Parathyroid adenoma (tissue), 2 donors: ENCODE measurements around the gene S100A14.

Experiments
- H2AFZ ChIP-seq: fragments of 300-600 bp; sonication (generic); one replicate; pipeline ENCODE4 v1.7.0; 2017; ENCODE audit warnings: antibody characterized with exemption, mild to moderate bottlenecking
- H3K27ac ChIP-seq: fragments of 300-600 bp; sonication (generic); one replicate; pipeline ENCODE4 v1.7.0; 2017
- H3K27me3 ChIP-seq: fragments of 300-600 bp; sonication (generic); one replicate; pipeline ENCODE4 v1.7.0; 2017; ENCODE audit warnings: low read length; ENCODE audit not compliant: control insufficient read depth, insufficient read depth
- H3K36me3 ChIP-seq: fragments of 300-600 bp; sonication (generic); one replicate; pipeline ENCODE4 v1.7.0; 2017; ENCODE audit warnings: low read length; ENCODE audit not compliant: control insufficient read depth, insufficient read depth
- H3K4me1 ChIP-seq: fragments of 300-600 bp; sonication (generic); one replicate; pipeline ENCODE4 v1.7.0; 2017; ENCODE audit warnings: control low read depth
- H3K4me2 ChIP-seq: fragments of 300-600 bp; sonication (generic); one replicate; pipeline ENCODE4 v1.7.0; 2017; ENCODE audit warnings: low read length
- H3K4me3 ChIP-seq: fragments of 300-600 bp; sonication (generic); one replicate; pipeline ENCODE4 v1.7.0; 2017; ENCODE audit warnings: low read depth, low read length
- H3K79me2 ChIP-seq: fragments of 300-600 bp; sonication (generic); one replicate; pipeline ENCODE4 v1.7.0; 2017; ENCODE audit warnings: control low read depth
- H3K9ac ChIP-seq: fragments of 300-600 bp; sonication (generic); one replicate; pipeline ENCODE4 v1.7.0; 2017; ENCODE audit warnings: mild to moderate bottlenecking
- H3K9me3 ChIP-seq: fragments of 300-600 bp; sonication (generic); one replicate; pipeline ENCODE4 v1.7.0; 2017; ENCODE audit warnings: low read length; ENCODE audit not compliant: control insufficient read depth
- TF ChIP-seq, protein P1 (sequence below): fragments of 300-600 bp; sonication (generic); IDR thresholded peaks from one replicate; pipeline ENCODE4 v1.7.0; 2017; ENCODE audit warnings: antibody characterized with exemption, mild to moderate bottlenecking
- donor health status: primary hyperparathyroidism.

Gene S100A14

DNA sequence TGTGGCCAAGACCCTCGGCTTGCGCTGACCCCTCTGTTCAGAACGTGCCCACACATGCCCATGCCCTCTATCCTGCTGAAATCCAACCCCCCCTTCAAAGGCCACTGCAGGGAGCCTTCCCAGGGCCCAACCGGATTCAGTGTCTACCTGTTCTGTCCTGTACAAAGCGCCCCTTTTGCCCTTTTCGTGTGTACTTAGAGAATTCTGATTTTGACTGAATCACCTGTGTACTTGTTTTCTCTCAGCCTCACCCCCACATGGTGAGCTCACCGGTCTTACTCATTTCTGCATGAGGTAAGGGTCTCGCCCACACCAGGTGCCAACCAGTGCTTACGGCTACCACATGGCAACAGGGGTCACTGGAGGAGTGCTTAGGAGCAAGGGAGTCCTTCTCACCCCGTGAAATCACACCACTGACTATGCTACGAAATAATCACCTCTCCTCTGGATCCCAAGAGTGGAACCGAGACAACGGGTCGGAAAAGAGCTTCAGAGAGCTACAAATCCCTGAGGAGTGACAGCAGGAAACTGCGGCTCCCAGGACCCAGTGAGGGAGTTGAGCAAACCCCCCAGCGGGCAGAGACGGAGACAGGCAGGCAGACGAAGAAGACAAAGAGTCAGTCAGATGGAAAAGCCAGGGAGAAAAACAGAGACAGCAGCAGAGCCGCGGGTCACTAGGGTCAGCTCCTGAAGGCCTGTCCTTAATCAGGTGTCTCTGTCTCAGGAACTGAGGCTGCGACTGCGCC lies 48.3 kb downstream of the S100A14 start:
- Histone ChIP-seq H3K4me3 (no peak overlapping the region), H3K79me2 (no peaks in the 10 kb centered on the region), H3K9me3 (no peaks in the 10 kb centered on the region), H3K27me3 (no peaks in the 10 kb centered on the region), H2AFZ (peak overlapping the region; percentile 83), H3K9ac (no peak overlapping the region), H3K36me3 (no peaks in the 10 kb centered on the region), H3K4me2 (no peak overlapping the region), H3K4me1 (no peaks in the 10 kb centered on the region), H3K27ac (no peak overlapping the region)
- TF ChIP-seq, protein P1, sequence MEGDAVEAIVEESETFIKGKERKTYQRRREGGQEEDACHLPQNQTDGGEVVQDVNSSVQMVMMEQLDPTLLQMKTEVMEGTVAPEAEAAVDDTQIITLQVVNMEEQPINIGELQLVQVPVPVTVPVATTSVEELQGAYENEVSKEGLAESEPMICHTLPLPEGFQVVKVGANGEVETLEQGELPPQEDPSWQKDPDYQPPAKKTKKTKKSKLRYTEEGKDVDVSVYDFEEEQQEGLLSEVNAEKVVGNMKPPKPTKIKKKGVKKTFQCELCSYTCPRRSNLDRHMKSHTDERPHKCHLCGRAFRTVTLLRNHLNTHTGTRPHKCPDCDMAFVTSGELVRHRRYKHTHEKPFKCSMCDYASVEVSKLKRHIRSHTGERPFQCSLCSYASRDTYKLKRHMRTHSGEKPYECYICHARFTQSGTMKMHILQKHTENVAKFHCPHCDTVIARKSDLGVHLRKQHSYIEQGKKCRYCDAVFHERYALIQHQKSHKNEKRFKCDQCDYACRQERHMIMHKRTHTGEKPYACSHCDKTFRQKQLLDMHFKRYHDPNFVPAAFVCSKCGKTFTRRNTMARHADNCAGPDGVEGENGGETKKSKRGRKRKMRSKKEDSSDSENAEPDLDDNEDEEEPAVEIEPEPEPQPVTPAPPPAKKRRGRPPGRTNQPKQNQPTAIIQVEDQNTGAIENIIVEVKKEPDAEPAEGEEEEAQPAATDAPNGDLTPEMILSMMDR, result no peak

DNA sequence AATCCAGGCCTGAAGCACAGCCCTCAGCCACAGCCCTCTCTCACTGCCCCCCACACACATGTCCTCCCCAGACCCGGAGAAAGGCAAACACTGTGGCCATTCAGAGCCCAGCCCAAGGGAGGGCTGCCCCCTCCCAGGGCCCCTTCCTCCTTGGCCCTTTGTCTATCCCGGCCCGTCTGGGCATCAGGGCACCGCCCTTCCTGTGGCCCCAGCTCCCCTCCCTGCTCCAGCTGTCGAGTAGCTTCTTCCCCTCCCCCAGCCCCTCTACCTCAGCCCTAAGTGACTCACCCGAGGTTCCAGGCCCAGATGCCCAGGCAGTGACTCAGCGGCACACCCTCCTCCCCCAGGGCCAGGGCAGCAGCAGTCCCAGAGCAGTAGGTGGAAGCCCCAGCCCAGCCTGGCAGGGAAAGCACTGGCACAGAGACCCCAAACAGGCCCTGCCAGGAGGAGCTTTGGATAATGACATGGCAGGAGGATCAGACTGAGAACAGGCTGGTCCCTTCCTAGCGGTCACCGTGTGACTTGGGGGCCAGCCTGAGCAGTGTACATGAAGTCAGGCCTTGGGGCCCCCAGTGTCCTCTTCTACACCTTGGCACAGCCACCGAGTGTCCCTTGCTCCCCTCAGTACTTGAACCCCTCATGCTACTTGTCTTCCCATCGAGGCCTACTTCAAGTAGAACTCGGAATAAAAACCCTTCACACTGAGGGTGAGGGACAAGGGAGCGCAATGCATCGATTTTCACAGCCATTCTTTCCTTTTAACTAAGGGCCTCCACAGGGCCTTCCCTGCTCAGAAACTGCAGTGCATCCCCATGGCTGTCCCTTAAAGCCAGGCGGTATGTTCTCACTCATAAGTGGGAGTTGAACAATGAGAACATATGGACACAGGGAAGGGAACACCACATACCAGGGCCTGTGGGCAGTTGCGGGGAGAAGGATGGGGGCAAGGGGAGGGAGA lies 49.4 kb downstream of the S100A14 start:
- Histone ChIP-seq H3K27ac (no peak overlapping the region), H3K27me3 (no peaks in the 10 kb centered on the region), H3K4me3 (no peak overlapping the region), H3K9ac (no peak overlapping the region), H3K4me2 (no peak overlapping the region), H3K9me3 (no peaks in the 10 kb centered on the region), H3K79me2 (no peaks in the 10 kb centered on the region), H2AFZ (no peak overlapping the region), H3K4me1 (no peaks in the 10 kb centered on the region), H3K36me3 (no peaks in the 10 kb centered on the region)
- TF ChIP-seq, protein P1, result no peak

DNA sequence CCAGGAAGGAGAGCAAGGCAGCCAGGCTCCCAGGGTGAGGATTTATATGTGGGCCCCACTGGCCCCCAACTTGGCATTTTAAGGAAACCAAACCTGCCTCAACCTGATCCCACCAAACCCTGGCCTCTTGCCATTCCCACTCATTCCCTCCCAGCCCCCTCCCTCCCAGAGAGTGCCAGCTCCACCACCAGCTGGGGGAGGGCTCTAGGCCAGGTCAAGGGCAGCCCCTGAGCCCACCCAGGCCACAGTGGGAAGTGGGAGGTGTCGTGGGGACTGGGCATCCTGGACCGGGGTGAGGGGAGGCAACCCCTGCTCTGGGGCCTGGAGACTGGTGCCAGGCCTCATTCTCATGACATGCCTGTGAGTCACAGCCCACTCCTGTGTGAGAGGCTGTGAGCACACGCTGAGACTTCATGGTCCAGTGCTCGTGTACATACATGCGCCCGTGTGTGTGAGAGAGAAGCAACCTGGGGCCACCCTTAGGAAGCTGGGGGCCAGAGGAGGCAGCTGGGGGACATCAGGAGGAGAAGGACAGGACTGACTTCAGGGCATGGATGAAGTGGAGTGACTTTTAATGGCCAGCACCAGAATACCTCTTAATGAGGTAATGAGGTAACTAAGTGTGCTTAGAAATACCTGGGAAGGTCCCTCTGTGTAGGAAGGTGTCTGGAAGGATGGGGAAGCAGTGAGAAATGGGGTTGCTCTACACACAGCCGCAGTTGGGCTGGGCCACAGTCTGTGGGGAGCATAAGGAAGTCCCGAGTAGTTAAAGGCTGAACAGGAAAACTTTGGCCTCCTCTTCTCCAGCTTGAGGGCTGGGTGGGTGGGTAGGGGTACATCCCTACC lies 50.4 kb downstream of the S100A14 start, which contains the start of gene S100A2:
Gene S100A2 (minus strand): TSS at position 316 of the 846 bp plus-strand sequence. CDS start 1,967 bp downstream, outside the sequence.
- H3K9me3 ChIP-seq, result no peaks in the 10 kb centered on the region
- no peaks in the 10 kb centered on the region for H3K79me2 ChIP-seq
- no peak within 1 kb of the TSS for H3K4me2 ChIP-seq
- H3K9ac ChIP-seq, result no peak within 1 kb of the TSS
- H3K27me3 ChIP-seq, result no peaks in the 10 kb centered on the region
- H2AFZ ChIP-seq, result no peak within 1 kb of the TSS
- no peaks in the 10 kb centered on the region for H3K36me3 ChIP-seq
- TF ChIP-seq, protein P1, result no peak
- no peaks in the 10 kb centered on the region for H3K4me1 ChIP-seq
- H3K27ac ChIP-seq, result no peak within 1 kb of the TSS
- H3K4me3 ChIP-seq, result no peak within 1 kb of the TSS
